ENCODE measurements around the gene PLIN4. TPM values are rescaled to one million over a fixed set of nuclear protein-coding genes. Genes with fewer than 3 reads are reported as not detected.
"Not testable (repeated sequence)": the region's sequence is repeated elsewhere in the genome, so short reads cannot be mapped to it uniquely, and the experiment has no call there.

PLIN4 gene
- total and polyA plus RNA-seq, 8 donors: 3.5 to 64.7 (median 11.3) TPM

- H3K36me3 ChIP-seq: peaks cover 0 to 4% (median 0%) of the 10 kb centered on the region in 4 donors
- H3K27me3 ChIP-seq: peaks cover 0 to 19% (median 3%) of the 10 kb centered on the region in 3 donors
- peak overlapping the region in 2 of 5 donors; percentile 89 to 90 for H3K27ac ChIP-seq
- DNase-seq: no peak
- H3K9me3 ChIP-seq: peaks cover 0 to 6% (median 0%) of the 10 kb centered on the region in 4 donors
- intact Hi-C loops (cut with DNase I; ENCODE audit: low total_unique reads): no loop called here
- H3K4me3 ChIP-seq: peak overlapping the region in 2 of 4 donors; percentile 20 to 24
- H3K4me1 ChIP-seq: peaks cover 3 to 20% (median 15%) of the 10 kb centered on the region in 4 donors
- 78 to 84% (median 80%) methylated on average over 21 to 77 of the region's 77 CpGs for whole genome bisulfite sequencing, 5 donors
- TF ChIP-seq POLR2AphosphoS5 (IDR thresholded peaks at IDR 0.05): no peak
- TF ChIP-seq POLR2A (IDR thresholded peaks at IDR 0.05): no peak
Observed at GRCh38 chr19:4542896-4543841, 24.9 kb upstream of the PLIN4 start.

- Histone ChIP-seq H3K27ac (peak overlapping the region in 2 of 5 donors; percentile 89 to 90), H3K27me3 (peaks cover 0 to 23% (median 3%) of the 10 kb centered on the region in 3 donors), H3K4me1 (peaks cover 12 to 30% (median 27%) of the 10 kb centered on the region in 4 donors)
- H3K9me3 ChIP-seq; DNase-seq; H3K4me3 ChIP-seq; intact Hi-C loops (cut with DNase I; ENCODE audit: low total_unique reads); H3K36me3 ChIP-seq: not testable (repeated sequence)
- WGBS, 5 donors: 87 to 93% (median 92%) methylated on average over 12 of the region's 12 CpGs
Observed at GRCh38 chr19:4541806-4542145, 23.5 kb upstream of the PLIN4 start.

GRCh38 chr19:4541114-4541805 is 23.0 kb upstream of the PLIN4 start:
- H3K27ac ChIP-seq: peak overlapping the region in 2 of 5 donors; percentile 89 to 90
- H3K27me3 ChIP-seq: peaks cover 0 to 28% (median 3%) of the 10 kb centered on the region in 3 donors
- H3K9me3 ChIP-seq: peaks cover 0 to 6% (median 0%) of the 10 kb centered on the region in 4 donors
- intact Hi-C loops (cut with DNase I; ENCODE audit: low total_unique reads): no loop called here
- no peaks in the 10 kb centered on the region for H3K36me3 ChIP-seq
- H3K4me3 ChIP-seq: peak overlapping the region in 1 of 4 donors; percentile 13
- TF ChIP-seq POLR2AphosphoS5 (IDR thresholded peaks at IDR 0.05): no peak
- no peak for TF ChIP-seq EP300 (IDR thresholded peaks at IDR 0.05)
- TF ChIP-seq POLR2A (IDR thresholded peaks at IDR 0.05): no peak
- TF ChIP-seq CTCF (IDR thresholded peaks at IDR 0.05): no peak
- no peak for DNase-seq
- 74 to 86% (median 82%) methylated on average over 12 of the region's 12 CpGs for WGBS, 5 donors
- peaks cover 12 to 35% (median 32%) of the 10 kb centered on the region in 4 donors for H3K4me1 ChIP-seq

- peak within 1 kb of the TSS; percentile 68 to 90 (median 75) for H3K27ac ChIP-seq
- H3K27me3 ChIP-seq: peaks cover 0 to 41% (median 10%) of the 10 kb centered on the region in 3 donors
- WGBS, 5 donors: 23 to 37% (median 28%) methylated on average over 11 to 14 of the region's 14 CpGs
- intact Hi-C loops (cut with DNase I; ENCODE audit: low total_unique reads): no loop called here
- no peaks in the 10 kb centered on the region for H3K36me3 ChIP-seq
- peaks cover 12 to 49% (median 45%) of the 10 kb centered on the region in 4 donors for H3K4me1 ChIP-seq
- peak; percentile 90 for DNase-seq
- TF ChIP-seq EP300 (IDR thresholded peaks at IDR 0.05) (no peak), POLR2AphosphoS5 (IDR thresholded peaks at IDR 0.05) (peak in 2 of 3 donors; percentile 96 to 97), CTCF (IDR thresholded peaks at IDR 0.05) (no peak), POLR2A (IDR thresholded peaks at IDR 0.05) (peak in 2 of 4 donors; percentile 70 to 74)
- H3K9me3 ChIP-seq: peaks cover 0 to 6% (median 0%) of the 10 kb centered on the region in 4 donors
- H3K4me3 ChIP-seq: peak within 1 kb of the TSS; percentile 25 to 50 (median 30)
Observed at GRCh38 chr19:4539693-4540581, 21.7 kb upstream of the PLIN4 start, which contains the start of gene LRG1. Gene LRG1, minus strand, starts transcription at chr19:4540036. Its CDS starts 23 bp downstream, at chr19:4540013.

Measured in stomach (tissue), 9 donors.